ENCODE data around the gene SPACDR. TPM values are rescaled to one million over a fixed set of nuclear protein-coding genes. Genes with fewer than 3 reads are reported as not detected.

The SPACDR gene
- total RNA-seq, 1 donor from 2014 or later = not detected

DNA sequence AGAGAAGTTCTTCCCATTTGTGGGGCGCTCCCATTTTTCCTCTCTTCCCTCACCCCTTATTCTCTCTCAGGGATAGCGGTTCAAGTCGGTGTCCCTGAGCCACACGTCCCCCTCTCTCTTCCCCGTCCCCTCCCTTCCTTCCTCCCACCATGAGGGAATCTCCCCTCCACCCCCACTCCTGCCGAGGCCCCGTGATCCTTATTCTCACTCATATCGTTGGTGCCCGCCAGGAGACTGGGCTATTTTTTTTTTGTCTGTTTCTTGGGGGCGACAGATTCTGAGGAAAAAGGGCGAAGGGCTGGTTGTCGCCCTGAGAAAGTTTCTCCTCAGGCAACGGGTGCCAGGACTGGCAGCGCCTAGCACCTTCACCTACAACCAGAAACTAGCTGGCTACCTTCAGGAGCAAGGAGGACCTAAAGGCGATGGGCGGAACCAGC lies 36.3 kb downstream of the SPACDR start:
- TF ChIP-seq, protein P1, sequence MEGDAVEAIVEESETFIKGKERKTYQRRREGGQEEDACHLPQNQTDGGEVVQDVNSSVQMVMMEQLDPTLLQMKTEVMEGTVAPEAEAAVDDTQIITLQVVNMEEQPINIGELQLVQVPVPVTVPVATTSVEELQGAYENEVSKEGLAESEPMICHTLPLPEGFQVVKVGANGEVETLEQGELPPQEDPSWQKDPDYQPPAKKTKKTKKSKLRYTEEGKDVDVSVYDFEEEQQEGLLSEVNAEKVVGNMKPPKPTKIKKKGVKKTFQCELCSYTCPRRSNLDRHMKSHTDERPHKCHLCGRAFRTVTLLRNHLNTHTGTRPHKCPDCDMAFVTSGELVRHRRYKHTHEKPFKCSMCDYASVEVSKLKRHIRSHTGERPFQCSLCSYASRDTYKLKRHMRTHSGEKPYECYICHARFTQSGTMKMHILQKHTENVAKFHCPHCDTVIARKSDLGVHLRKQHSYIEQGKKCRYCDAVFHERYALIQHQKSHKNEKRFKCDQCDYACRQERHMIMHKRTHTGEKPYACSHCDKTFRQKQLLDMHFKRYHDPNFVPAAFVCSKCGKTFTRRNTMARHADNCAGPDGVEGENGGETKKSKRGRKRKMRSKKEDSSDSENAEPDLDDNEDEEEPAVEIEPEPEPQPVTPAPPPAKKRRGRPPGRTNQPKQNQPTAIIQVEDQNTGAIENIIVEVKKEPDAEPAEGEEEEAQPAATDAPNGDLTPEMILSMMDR (IDR thresholded peaks at IDR 0.05; ENCODE audit: insufficient read depth, low read length, poor library complexity, severe bottlenecking) = no peak
- Histone ChIP-seq H3K27me3 (ENCODE audit: control insufficient read depth, insufficient read depth, low read length) (no peaks in the 10 kb centered on the region), H3K4me3 (ENCODE audit: low read depth, low read length) (peak overlapping the region; percentile 0), H3K36me3 (ENCODE audit: control insufficient read depth, insufficient read depth, low read length) (no peaks in the 10 kb centered on the region)
- no peak for DNase-seq (ENCODE audit: low read depth)

DNA sequence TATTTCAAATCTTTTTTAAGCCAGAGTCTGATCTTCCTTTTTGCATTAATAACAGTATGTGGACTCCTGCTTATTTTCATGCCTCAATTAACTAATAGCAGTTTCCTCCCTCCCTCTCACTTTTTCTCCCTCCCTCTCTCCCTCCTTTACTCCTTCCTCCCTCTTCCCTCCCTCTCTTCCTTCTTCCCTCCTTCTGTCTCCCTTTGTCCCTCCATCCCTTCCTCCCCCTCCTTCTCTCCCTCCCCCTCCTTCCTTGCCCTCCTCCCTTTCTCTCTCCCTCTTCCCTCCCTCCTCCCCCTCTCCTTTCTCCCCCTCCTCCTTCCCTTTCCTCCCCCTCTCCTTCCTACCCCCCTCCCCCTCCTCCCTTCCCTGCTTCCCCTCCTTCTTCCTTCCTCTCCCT lies 37.5 kb downstream of the SPACDR start:
- Histone ChIP-seq H3K4me3 (ENCODE audit: low read depth, low read length) (no peak overlapping the region), H3K36me3 (ENCODE audit: control insufficient read depth, insufficient read depth, low read length) (no peaks in the 10 kb centered on the region), H3K27me3 (ENCODE audit: control insufficient read depth, insufficient read depth, low read length) (no peaks in the 10 kb centered on the region)
- TF ChIP-seq, protein P1 (IDR thresholded peaks at IDR 0.05; ENCODE audit: insufficient read depth, low read length, poor library complexity, severe bottlenecking) = no peak
- no peak for DNase-seq (ENCODE audit: low read depth)

DNA sequence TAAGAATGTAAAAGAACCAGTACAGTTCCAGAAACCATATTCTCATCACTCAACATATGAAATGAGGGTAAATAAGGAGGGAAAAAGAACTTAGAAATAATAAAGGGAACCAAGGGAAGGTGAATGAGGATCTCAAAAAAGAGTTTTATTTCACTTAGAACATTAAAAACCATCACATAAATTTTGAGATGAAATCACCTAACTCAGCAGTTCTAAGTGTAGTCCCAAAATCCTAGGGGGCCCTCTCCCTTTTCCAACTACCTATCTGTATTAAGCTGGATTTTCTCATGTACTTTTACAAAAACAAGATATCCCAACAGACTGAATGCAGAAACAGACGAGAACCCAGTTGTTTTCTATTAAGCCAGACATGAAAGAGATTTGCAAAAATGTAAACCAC lies 38.7 kb downstream of the SPACDR start:
- H3K4me3 ChIP-seq (ENCODE audit: low read depth, low read length) = no peak overlapping the region
- no peak for DNase-seq (ENCODE audit: low read depth)
- TF ChIP-seq, protein P1 (IDR thresholded peaks at IDR 0.05; ENCODE audit: insufficient read depth, low read length, poor library complexity, severe bottlenecking) = no peak
- H3K36me3 ChIP-seq (ENCODE audit: control insufficient read depth, insufficient read depth, low read length) = no peaks in the 10 kb centered on the region
- H3K27me3 ChIP-seq (ENCODE audit: control insufficient read depth, insufficient read depth, low read length) = no peaks in the 10 kb centered on the region

DNA sequence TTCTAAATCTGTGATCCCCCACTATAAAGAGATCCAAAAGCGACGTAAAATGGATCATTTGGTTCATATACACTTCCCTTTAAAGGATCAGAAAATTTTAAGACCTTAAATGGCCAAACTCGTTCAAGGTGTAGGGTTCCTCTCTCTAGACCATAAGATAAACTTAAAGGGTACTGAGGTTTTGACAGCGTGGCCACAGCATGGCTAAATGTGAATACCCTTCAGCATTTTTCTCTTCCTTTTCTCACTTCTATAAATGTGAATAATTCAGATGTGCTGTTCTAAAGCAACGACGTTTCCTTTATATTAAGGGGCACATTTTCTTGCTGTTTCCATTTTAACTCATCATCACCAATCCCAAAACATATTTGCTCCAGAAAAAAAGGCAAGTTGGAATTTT lies 40.7 kb downstream of the SPACDR start:
- Histone ChIP-seq H3K36me3 (ENCODE audit: control insufficient read depth, insufficient read depth, low read length) (no peaks in the 10 kb centered on the region), H3K27me3 (ENCODE audit: control insufficient read depth, insufficient read depth, low read length) (no peaks in the 10 kb centered on the region), H3K4me3 (ENCODE audit: low read depth, low read length) (no peak overlapping the region)
- TF ChIP-seq, protein P1 (IDR thresholded peaks at IDR 0.05; ENCODE audit: insufficient read depth, low read length, poor library complexity, severe bottlenecking) = no peak
- DNase-seq (ENCODE audit: low read depth) = no peak

DNA sequence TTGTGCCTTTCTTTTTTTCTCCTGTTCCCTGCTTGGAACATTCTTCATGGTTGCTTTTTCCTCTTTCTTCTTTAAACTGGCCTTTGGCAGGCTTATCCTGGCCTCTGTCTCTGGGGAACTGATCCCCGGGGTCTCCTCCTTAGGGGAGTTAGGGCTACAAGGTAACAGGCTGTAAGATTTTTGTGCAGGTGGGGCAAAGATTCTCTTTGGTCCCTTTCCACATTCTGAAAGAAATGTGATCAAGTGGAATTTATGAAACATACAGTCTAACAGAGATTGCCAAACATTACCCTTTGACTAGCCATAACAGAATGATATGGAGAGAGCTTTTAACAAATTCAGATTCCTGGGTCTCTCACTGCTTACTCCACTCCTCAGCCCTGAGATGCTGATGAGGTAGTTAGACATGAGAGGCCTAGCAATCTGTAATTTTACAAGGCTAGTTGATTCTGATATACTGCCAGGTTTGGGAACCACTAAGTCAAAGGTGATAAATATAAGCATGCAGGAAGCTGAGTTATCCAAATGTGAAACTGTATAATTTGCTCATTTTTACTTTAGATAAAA lies 44.3 kb downstream of the SPACDR start:
- no peak overlapping the region for H3K4me3 ChIP-seq (ENCODE audit: low read depth, low read length)
- DNase-seq (ENCODE audit: low read depth) = no peak
- TF ChIP-seq, protein P1 (IDR thresholded peaks at IDR 0.05; ENCODE audit: insufficient read depth, low read length, poor library complexity, severe bottlenecking) = no peak
- no peaks in the 10 kb centered on the region for H3K27me3 ChIP-seq (ENCODE audit: control insufficient read depth, insufficient read depth, low read length)
- H3K36me3 ChIP-seq (ENCODE audit: control insufficient read depth, insufficient read depth, low read length) = no peaks in the 10 kb centered on the region

All from kidney epithelial cell (primary cell).